Stimulated activated CD4-positive, alpha-beta T cell treated with anti-CD3 and anti-CD28 coated beads, Interleukin-15, amount 100 ng/mL, for 48 hours (primary cell): Measurements from ENCODE around the gene DUSP9.
"Not testable (repeated sequence)": the region's sequence is repeated elsewhere in the genome, so short reads cannot be mapped to it uniquely, and the experiment has no call there.

Experiments used
- DNase-seq, 2 donors: peaks; one replicate each; pipeline ENCODE4 v3.0.0-alpha.2; 2020; ENCODE audit warnings: low read depth in 2 of 2

Gene DUSP9, protein sequence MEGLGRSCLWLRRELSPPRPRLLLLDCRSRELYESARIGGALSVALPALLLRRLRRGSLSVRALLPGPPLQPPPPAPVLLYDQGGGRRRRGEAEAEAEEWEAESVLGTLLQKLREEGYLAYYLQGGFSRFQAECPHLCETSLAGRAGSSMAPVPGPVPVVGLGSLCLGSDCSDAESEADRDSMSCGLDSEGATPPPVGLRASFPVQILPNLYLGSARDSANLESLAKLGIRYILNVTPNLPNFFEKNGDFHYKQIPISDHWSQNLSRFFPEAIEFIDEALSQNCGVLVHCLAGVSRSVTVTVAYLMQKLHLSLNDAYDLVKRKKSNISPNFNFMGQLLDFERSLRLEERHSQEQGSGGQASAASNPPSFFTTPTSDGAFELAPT

DNA sequence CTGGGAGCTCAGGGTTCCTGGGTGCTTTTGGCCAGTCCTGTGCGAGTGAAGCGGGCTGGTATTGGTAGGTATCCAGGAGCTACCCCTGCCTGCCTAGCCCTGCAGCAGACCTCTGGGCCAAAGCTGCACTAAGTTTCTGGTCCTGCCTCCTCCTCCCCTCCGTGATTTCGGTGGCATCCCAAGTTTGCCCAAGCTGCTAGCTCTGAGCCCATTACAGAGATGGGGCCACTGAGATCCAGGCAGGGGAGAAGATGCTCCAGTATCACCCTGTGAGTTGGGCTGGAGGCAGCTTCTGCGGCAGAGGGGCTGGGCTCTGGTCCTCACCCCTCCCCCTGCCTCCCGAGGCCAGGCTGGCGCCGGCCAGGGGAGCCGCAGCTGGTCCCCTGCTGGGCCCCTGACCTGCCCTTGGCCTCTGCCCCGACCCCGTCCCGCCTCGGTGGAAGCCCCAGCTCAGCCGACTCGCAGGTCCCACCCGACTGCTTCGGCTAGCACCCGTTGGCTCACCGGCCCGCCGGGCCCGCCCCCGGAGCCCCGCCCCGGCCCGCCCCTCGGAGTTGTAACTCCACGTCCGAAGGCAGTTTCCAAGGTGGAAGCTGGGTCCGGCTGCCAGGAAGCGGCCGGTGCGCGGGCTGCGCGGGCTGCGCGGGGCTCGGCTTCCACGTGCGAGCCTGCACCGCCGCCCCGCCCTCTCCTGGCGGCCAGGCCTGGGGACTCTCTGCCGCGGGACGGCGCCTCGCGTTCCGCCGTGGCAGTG is at the start of gene DUSP9:
DUSP9 (plus strand) TSS at position 584 of the 754 bp plus-strand sequence. CDS start 751 bp downstream, outside the sequence.
- no peak for DNase-seq

- DNase-seq, result no peak
Observed at GRCh38 chrX:153598541-153599191, 48.3 kb upstream of the DUSP9 start, which contains the start of gene CCNQ. TSS of gene CCNQ (minus strand) at chrX:153599139. CDS start at chrX:153599073, 66 bp downstream.

- peak; percentile 74 to 79 for DNase-seq
Observed at GRCh38 chrX:153599192-153600031, 47.6 kb upstream of the DUSP9 start.

DNA sequence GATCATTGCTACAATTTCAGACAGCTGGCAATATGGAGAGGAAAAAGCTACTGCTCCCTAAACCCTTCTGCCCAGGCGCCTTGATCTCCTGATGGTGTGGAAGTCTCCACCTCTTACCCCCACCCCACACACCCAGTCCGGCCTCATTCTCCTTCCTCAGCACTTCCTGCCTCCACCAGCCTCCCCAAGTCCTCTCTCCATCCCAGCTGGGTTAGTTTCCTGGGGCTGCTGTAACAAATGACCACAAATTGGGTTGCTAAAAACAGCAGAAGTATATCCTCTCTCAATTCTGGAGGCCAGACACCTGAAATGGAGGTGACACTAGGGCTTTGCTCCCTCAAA is 47.0 kb upstream of the DUSP9 start:
- no peak for DNase-seq

- DNase-seq, result no peak
Observed at GRCh38 chrX:153600921-153601320, 46.1 kb upstream of the DUSP9 start.

- DNase-seq, result no peak
Observed at GRCh38 chrX:153601511-153602110, 45.4 kb upstream of the DUSP9 start.

DNA sequence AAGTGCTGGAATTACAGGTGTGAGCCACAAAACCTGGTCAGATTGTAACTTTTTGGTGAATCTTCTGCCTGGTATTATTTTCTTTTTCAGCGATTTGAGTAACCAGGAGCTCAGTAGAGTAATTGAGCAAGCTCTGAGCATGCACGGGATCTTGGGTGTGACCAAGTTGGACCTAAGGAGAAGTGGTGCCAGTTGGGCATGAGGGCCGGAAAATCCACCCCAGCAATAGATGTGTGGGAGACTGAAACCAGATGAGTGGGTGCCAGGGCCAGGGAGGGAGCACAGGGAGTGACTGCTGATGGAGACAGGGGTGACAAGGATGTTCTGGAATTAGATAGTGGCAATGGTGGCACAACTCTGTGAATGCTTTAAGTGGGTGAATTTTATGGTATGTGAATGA is 44.4 kb upstream of the DUSP9 start:
- DNase-seq, result no peak

DNA sequence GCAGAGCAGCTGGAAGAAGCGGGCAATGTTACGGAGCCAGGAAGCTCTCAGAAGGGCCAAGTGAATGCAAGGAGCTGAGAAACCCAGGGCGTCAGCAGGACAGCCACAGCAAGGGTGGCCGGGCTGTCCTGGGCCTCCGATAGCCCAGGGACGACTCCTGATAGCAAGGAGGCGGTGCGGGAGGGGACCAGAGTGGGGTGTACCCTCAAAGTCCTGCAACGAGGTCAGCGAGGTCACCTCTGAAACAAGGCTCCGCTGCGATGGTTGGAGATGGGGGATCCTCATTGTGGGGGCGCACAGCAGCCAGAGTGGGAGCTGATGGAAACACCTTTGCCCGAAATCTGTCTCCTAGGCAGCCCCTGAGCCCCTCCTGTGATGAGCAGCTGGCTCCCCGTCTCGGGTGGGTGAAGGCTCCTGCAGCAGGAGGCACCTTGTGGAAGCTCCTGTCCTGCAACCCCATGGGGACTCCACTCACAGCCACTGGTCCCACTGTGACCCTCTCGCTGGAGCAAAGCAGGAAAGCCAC is 43.8 kb upstream of the DUSP9 start:
- no peak for DNase-seq

DNA sequence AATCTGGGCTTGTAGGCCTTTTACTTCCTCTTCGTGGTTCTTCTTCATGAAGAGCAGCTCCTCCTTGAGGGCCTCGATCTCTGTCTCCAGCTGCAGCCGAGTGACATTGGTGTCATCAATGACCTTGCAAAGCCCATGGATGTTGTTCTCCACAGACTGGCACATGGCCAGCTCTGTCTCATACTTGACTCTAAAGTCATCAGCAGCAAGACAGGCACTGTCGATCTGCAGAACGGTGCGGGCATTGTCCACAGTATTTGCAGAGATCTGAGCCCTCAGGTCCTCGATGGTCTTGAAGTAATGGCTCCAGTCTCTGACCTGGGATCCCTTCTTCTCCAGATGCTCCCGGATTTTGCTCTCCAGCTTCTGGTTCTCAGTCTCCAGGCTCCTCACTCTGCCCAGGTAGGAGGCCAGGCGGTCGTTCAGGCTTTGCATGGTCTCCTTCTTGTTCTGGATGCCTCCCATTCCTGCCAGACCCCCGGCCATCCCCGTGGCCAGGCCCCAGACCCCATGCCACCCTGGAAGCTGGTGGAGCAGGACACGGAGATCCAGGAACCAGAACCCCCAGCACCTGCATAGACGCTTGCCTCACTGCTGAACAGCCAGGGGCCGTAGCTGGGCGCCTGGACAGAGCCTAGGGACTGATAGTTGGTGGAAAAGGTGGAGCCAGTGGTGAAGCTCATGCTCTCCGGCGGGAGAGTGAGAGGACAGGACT is 42.2 kb upstream of the DUSP9 start:
- not testable (repeated sequence) for DNase-seq

DNA sequence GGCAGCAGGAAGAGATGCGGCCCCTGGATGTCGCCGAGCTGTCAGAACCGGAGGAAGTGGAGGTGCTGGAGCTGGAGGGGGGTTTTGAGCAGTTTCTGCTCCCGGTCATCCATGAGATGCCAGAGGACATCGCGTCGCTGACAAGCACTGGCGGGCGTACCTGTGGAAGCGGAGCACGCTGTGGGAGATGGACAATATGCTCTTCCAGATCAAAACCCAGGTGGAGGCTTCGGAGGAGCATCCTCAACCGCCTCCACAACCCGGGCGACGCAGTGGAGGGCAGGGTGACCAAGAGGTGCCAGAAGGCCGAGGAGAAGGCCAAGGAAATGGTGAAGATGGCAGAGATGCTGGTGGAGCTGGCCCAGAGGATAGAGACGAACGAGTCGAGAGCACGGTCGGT is 40.5 kb upstream of the DUSP9 start:
- no peak for DNase-seq

GRCh38 chrX:153608376-153608775 is 38.6 kb upstream of the DUSP9 start:
- no peak for DNase-seq

DNA sequence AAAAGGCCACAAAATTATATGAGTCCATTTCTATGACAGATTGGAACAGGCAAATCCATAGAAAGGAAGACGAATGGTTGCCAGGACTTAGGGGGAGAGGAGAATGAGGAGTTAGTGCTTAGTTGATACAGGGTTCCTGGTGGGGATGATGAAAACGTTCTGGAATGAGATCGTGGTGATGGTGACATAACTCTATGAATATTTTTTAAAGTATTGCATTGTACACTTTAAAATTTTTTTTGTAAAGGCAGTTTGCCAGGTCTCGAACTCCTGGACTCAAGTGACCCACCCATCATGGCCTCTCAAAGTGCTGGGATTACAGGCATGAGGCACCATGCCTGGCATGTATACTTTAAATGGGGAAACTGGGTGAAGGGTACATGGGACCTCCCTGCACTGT is 38.2 kb upstream of the DUSP9 start:
- no peak for DNase-seq

DNA sequence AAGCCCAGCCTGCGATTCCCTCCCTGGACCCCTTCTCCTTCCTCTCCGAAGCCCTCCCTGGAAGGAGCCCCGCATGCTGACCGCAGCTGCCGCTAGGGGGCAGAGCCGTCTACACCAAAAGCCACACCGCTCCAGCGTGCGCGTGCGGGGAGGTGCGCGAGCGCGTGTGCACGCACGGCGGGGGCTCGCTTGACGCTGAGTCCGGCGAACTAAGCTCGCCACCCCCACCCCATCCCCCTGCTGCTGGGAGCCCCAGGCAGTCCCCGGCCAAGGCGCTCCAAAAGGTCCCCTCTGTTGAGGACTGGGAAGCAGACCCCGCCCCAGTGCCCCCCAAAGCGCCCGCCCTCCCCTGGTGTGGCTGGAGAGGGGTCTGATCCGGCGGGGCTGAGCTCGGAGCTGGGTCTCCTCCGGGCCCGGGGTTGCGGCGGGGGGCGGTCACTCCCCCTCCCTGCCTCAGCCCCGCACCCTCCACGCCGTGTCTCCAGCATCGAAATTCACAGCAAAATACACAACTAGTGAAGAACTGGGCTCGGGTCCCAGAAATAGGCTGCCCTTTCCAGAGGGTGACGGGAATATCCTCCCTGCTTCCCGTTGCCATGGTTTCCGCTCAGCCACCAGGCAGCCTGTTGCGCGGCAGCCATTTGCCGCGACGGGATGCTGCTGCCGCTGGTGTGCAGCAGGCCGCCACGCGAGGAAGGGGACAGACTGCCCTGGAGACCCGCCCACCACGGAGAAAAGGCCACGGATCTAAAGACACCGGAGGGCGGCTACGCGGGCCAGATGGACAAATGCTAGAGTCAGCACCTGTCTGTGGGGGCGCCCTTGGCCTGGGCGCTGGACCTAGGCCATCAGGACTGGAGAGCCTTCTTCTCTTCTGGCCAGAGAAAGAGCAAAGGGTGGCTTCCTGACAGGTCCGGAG is 36.8 kb upstream of the DUSP9 start:
- DNase-seq, result peak; percentile 52 to 71

DNA sequence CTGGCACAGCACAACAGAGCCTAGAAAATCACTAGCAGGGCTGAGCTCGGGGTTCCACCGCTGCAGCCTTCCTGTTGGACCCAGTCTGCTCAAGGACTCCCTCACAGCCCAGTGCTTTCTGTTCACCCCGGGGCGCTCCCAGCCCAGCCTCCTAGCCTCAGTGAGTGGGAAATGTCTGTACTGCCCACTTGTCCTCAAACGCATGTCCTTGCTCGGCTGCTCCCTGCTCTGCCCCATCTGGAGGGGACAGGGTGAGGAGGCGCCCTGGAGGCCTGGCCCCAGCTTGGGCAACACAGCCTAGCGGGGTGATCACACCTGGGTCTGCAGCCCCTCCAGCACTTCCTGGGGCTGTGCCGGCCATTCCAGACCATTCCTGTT is 36.2 kb upstream of the DUSP9 start:
- DNase-seq, result no peak

GRCh38 chrX:153611298-153612095 is 35.5 kb upstream of the DUSP9 start:
- no peak for DNase-seq

GRCh38 chrX:153612413-153612812 is 34.6 kb upstream of the DUSP9 start:
- no peak for DNase-seq

DNA sequence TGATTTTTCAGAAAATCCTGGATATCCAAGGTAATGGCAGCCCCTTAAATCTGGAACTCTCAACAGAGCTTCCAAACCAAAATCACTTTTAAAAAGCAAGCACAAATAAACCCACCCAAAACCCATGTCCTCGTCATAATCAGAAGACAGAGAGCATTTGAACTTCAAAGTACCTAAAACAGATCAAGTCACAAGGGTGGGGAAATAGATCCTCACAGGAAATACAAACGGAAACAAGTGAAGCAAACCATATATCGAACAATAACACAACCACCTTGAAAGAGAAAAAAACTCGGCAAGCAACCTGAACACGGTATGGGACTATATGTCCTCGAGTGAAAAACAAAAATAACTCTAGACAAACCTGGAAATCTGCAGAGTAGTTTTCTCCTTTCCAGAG is 32.2 kb upstream of the DUSP9 start:
- no peak for DNase-seq

DNA sequence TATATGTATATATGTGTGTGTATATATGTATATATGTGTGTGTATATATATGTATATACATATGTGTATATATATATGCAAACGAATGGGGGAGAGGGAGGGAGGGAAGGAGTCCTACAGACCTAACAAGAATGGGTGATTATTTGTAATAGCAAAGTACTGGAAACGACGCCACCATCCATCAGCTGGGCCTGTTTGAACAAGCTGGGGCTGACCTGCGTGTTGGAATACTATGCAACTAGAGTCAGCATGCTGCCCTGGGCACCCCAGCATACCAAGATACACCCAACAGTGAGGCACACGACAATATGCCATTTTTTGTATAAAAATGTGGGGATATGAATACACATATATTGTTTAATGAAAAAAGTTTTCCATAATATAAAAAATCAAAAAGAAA is 26.4 kb upstream of the DUSP9 start:
- no peak for DNase-seq
